Mucosa of descending colon (tissue), 3 donors: ENCODE results near the gene ZNF484. TPM values are rescaled to one million over a fixed set of nuclear protein-coding genes. Genes with fewer than 3 reads are reported as not detected.
"Not testable (repeated sequence)": the region's sequence is repeated elsewhere in the genome, so short reads cannot be mapped to it uniquely, and the experiment has no call there.

ENCODE experiments used
- ATAC-seq: fragments of 200-7000 bp; cut with Tn5 transposase; one replicate; pipeline ENCODE4 v1.9.1; 2020; ENCODE audit warnings: mild to moderate bottlenecking, moderate library complexity
- DNase-seq, 3 donors: peaks; one replicate each; pipeline ENCODE4 v3.0.0-alpha.2; 2020
- H3K36me3 ChIP-seq: fragments of 200-600 bp; one replicate; pipeline ENCODE4 v1.8.0; 2021; ENCODE audit warnings: low read depth, mild to moderate bottlenecking
- H3K4me1 ChIP-seq: fragments of 200-600 bp; one replicate; pipeline ENCODE4 v1.8.0; 2021; ENCODE audit warnings: low read depth, mild to moderate bottlenecking
- H3K4me3 ChIP-seq: fragments of 200-600 bp; one replicate; pipeline ENCODE4 v1.8.0; 2021; ENCODE audit warnings: mild to moderate bottlenecking
- H3K9me3 ChIP-seq: fragments of 200-600 bp; one replicate; pipeline ENCODE4 v1.8.0; 2021; ENCODE audit warnings: mild to moderate bottlenecking
- intact Hi-C, 2 donors: fragments of 100-400 bp; cut with DNase I in 1 of 2; cut with micrococcal nuclease in 1 of 2; formaldehyde crosslinking; loops; one replicate each; pipeline versions ENCODE4 v1.11.0 to v1.11.1; 2022; cut with DNase I, micrococcal nuclease
- total RNA-seq, 3 donors: library from RNA; stranded (reverse); fragmentation: NEBNext Ultra II Directional in 2 of 3; extraction: Animal tissue kit (Norgen Biotek cat#: 25700) in 2 of 3; gene quantifications; one replicate each; pipeline versions ENCODE4 v1.2.1 to v1.2.4, GENCODE V29; 2021 to 2023
- TF ChIP-seq, protein P1 (sequence below): fragments of 200-600 bp; IDR thresholded peaks from one replicate; pipeline ENCODE4 v1.8.0; 2022; ENCODE audit warnings: antibody characterized with exemption, mild to moderate bottlenecking
- donor health status: DM: no; HTN: no; CAD: no; lungs with moderate emphysema.
- donor health status: DM: no; HTN: no; CAD: no.
- donor health status: DM: no; HTN: yes; CAD: no.

The ZNF484 gene
- total RNA-seq, 3 donors from 2014 or later = 5.0 to 10.9 (median 7.5) TPM

DNA sequence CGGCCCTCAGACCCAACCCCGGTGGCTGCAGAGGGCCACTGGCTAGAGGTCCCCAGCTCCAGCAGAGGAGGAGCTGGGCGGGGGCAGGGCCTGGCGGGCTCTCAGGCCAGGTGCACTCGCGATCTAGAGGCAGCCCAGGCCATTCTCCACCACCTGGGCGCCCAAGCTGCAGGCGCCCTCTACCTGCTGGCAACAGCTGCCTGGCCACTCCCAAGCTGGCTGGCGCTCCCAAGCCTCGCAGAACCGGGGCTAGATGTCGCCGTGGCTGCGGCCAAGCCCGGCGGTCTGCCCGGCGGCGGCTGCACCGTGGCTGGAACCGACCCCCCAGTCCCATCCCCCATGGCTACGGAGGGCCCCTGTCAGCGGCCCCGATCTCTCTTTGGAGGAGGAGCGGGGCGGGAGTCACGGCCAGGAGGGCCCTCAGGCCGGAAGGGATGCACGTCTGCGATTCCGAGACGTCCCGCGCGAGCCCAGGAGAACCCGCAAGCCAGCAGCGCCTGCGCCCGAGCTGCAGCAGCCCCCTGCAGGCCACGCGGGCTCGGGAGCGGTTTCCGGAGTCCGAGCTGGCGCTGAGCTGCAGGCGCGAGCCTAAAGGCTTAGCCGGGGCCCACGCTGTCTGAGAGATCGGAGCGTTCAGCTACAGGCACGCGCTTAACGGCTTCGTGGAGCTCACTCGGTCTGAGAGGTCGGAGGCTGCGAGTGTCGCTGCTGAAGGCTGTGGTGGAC is 68.9 kb downstream of the ZNF484 start:
- peak; percentile 91 for ATAC-seq
- intact Hi-C loops = no loop called here

GRCh38 chr9:92807757-92808725 is 69.8 kb downstream of the ZNF484 start:
- Histone ChIP-seq H3K4me3 (no peak overlapping the region), H3K36me3 (no peaks in the 10 kb centered on the region), H3K9me3 (no peaks in the 10 kb centered on the region), H3K4me1 (peaks cover 26% of the 10 kb centered on the region)
- ATAC-seq (peak; percentile 26), DNase-seq (peak in 2 of 3 donors; percentile 8 to 27)
- intact Hi-C loops = no loop called here
- TF ChIP-seq, protein P1, sequence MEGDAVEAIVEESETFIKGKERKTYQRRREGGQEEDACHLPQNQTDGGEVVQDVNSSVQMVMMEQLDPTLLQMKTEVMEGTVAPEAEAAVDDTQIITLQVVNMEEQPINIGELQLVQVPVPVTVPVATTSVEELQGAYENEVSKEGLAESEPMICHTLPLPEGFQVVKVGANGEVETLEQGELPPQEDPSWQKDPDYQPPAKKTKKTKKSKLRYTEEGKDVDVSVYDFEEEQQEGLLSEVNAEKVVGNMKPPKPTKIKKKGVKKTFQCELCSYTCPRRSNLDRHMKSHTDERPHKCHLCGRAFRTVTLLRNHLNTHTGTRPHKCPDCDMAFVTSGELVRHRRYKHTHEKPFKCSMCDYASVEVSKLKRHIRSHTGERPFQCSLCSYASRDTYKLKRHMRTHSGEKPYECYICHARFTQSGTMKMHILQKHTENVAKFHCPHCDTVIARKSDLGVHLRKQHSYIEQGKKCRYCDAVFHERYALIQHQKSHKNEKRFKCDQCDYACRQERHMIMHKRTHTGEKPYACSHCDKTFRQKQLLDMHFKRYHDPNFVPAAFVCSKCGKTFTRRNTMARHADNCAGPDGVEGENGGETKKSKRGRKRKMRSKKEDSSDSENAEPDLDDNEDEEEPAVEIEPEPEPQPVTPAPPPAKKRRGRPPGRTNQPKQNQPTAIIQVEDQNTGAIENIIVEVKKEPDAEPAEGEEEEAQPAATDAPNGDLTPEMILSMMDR = no peak

More for the DNA sequence above, 68.9 kb downstream of the ZNF484 start:
- Histone ChIP-seq H3K9me3 (no peaks in the 10 kb centered on the region), H3K4me3 (no peak overlapping the region), H3K4me1 (peaks cover 26% of the 10 kb centered on the region), H3K36me3 (no peaks in the 10 kb centered on the region)
- TF ChIP-seq, protein P1 = no peak
- peak; percentile 52 to 75 (median 72) for DNase-seq

DNA sequence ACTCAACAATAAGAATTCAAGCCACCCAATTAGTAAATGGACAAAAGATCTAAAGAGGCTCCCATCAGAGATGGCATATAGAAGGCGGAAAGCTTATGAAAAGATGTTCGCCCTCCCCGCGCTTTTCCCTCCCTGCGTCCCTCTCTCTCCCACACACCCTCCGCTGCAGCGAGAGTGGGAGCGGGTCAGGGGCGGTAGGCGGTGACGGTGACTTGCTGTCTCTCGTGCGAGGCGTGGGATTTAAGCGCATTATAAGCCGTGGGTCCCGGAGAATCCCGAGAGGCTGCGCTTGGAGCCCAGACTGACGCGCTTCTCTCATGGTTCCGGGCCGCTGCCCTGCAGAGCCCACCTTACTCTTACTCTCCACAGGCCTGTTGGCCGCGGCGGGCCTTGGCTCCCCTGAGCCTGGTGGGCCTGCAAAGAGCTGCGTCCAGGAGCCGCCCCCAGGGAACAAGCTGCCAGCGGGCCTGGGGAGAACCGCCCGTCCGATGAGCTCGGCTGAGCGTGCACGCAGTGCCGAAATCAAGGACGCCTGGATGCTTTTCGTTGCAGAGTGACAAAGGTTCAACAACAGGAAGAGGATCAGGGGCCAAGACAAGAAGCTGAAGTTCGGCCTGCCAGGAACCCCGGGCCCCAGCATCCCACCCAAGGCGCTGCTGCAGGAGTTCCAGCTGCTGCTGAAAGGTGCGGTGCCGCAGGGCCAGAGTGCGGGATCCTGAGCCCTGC is 70.6 kb downstream of the ZNF484 start:
- H3K36me3 ChIP-seq = no peaks in the 10 kb centered on the region
- H3K4me1 ChIP-seq = peaks cover 26% of the 10 kb centered on the region
- H3K9me3 ChIP-seq = no peaks in the 10 kb centered on the region
- TF ChIP-seq, protein P1 = no peak
- H3K4me3 ChIP-seq = no peak overlapping the region
- DNase-seq (no peak), ATAC-seq (no peak)
- intact Hi-C loops = no loop called here

DNA sequence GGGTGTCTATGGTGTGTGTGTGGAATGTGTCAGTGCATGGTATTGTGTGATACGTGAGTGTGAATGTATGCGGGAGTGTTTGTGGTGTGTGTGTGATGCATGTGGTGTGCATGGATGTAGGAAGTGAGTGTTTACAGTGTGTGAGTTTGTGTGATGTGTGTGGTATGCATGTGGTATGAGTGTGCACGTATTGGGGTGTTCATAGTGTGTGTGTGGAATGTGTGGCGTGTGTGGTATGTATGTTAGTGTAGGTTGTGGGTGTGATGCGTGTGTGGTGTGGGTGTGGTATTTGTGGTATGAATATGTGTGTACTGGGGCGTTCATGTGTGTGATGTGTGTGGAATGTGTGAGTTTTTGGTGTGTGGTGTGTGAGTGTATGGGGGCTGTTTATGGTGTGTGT is 73.1 kb downstream of the ZNF484 start:
- intact Hi-C loops = no loop called here
- Histone ChIP-seq H3K36me3 (no peaks in the 10 kb centered on the region), H3K9me3 (no peaks in the 10 kb centered on the region), H3K4me3 (no peak overlapping the region), H3K4me1 (peaks cover 23% of the 10 kb centered on the region)
- ATAC-seq (no peak), DNase-seq (no peak)
- TF ChIP-seq, protein P1 = no peak

DNA sequence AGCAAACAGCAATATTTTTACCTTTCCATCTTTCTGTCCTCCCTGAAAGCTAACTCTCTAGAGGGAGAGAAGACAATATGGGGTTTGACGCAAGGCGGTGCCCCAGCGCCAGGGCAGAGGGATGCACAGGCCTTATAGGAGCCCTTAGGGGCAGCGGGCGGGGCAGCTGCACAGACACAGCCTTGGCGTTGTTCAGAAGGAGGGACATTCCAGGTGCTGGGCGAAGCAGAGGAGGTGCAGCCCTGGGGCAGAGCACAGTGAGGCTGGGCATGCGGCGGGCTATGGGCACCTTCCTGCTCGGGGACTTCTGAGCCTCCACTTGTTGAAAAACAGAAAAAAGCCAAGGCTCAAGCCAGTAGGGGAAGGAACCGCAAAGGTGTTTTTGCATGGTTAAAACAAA is 79.5 kb downstream of the ZNF484 start:
- Histone ChIP-seq H3K4me3 (no peak overlapping the region), H3K9me3 (no peaks in the 10 kb centered on the region), H3K36me3 (no peaks in the 10 kb centered on the region), H3K4me1 (no peaks in the 10 kb centered on the region)
- TF ChIP-seq, protein P1 = no peak
- ATAC-seq = no peak
- intact Hi-C loops = no loop called here
- DNase-seq = no peak

- H3K36me3 ChIP-seq, intact Hi-C loops, H3K4me3 ChIP-seq, H3K9me3 ChIP-seq, ATAC-seq, H3K4me1 ChIP-seq, DNase-seq: not testable (repeated sequence)
These were observed 81.5 kb downstream of the ZNF484 start for GRCh38 chr9:92796337-92796804.
